ENCODE data around the gene CBX7.

The CBX7 gene

DNA sequence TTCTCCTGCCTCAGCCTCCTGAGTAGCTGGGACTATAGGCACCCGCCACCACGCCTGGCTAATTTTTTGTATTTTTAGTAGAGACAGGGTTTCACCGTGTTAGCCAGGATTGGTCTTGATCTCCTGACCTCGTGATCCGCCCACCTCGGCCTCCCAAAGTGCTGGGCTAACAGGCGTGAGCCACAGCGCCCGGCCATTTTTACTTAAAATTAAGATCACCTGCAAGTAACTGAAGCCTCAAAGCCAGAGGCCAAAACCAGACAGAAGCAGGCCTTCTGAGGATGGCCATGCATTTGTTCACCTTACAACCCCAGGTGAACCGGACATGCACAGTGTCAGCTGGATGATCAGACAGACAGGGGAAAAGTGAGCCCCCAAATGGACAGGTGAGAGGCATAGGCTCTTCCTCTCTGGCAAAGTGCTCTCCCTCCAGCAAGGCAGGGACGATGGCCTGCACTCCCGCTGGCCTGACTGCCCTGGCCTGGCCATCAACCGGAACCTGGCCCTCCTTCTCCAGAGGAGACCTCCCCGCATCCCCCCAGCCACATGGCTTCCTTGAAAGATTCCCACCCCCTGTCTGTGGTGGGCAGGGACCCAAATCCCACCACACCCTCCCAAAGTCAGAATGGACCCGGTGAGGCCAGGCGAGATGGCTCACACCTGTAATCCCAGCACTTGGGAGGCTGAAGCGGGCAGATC, 29.6 kb downstream of the CBX7 start:
- H3K4me3 ChIP-seq (ENCODE audit: low read depth, low read length), result no peak overlapping the region
- TF ChIP-seq CTCF (conservative IDR thresholded peaks at IDR 0.05; ENCODE audit: low read depth, low read length), result no peak
- no peak for DNase-seq (ENCODE audit: low read depth)

DNA sequence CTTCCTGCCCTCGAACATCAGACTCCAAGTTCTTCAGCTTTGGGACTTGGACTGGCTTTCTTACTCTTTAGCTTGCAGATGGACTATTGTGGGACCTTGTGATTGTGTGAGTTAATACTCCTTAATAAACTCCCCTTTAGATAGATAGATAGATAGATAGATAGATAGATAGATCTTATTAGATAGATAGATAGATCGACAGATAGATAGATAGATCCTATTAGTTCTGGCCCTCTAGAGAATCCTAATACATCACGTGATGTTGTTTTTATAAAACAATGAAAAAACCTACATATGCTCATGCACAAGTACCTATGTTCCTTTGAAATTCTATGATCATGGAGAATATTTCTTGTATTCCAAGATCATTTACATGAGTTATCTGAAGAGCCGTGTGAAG, 31.5 kb downstream of the CBX7 start:
- TF ChIP-seq CTCF (conservative IDR thresholded peaks at IDR 0.05; ENCODE audit: low read depth, low read length), result no peak
- no peak for DNase-seq (ENCODE audit: low read depth)
- no peak overlapping the region for H3K4me3 ChIP-seq (ENCODE audit: low read depth, low read length)

GRCh38 chr22:39117585-39118191, 34.8 kb downstream of the CBX7 start:
- peak; percentile 71 for DNase-seq (ENCODE audit: low read depth)
- no peak overlapping the region for H3K4me3 ChIP-seq (ENCODE audit: low read depth, low read length)
- peak; percentile 70 for TF ChIP-seq CTCF (conservative IDR thresholded peaks at IDR 0.05; ENCODE audit: low read depth, low read length)

DNA sequence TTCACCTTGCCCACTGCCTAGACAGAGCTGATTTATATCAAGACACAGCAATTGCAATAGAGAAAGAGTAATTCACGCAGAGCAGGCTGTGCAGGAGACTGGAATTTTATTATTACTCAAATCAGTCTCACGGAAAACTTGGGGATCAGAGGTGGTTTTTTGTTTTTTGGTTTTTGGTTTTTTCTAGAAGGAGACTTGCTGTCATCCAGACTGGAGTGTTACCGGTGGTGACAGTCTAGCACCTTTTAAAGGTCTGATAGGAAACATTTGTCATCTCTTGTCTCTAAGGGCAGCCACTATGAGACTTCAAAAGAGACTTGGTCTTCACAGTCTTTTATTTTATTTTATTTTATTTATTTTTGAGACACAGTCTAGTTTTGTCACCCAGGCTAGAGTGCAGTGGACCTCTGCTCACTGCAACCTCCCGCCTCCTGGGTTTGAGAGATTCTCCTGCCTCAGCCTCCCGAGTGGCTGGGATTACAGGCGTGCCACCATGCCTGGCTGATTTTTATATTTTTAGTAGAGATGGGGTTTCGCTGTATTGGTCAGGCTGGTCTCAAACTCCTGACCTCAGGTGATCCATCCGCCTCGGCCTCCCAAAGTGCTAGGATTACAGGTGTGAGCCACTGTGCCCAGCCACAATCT, 36.4 kb downstream of the CBX7 start:
- no peak for DNase-seq (ENCODE audit: low read depth)
- H3K4me3 ChIP-seq (ENCODE audit: low read depth, low read length), result no peak overlapping the region
- TF ChIP-seq CTCF (conservative IDR thresholded peaks at IDR 0.05; ENCODE audit: low read depth, low read length), result no peak

DNA sequence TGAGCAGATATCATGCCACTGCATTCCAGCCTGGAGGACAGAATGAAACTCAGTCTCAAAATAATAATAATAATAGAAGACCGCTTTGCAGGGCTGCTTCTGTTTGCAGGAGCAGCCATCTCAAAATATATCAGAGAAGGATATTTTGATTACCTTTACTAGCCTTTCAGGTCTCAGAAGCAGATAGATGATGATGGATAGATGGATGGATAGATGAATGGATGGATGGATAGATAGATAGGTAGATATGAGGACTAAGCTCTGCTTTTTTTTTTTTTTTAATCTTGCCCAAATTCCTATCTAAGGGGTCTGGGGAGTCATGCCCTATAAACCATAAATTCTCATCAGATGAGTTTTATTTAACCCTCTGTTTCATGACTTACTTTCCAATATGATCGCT, 36.9 kb downstream of the CBX7 start:
- no peak overlapping the region for H3K4me3 ChIP-seq (ENCODE audit: low read depth, low read length)
- no peak for TF ChIP-seq CTCF (conservative IDR thresholded peaks at IDR 0.05; ENCODE audit: low read depth, low read length)
- DNase-seq (ENCODE audit: low read depth), result no peak

DNA sequence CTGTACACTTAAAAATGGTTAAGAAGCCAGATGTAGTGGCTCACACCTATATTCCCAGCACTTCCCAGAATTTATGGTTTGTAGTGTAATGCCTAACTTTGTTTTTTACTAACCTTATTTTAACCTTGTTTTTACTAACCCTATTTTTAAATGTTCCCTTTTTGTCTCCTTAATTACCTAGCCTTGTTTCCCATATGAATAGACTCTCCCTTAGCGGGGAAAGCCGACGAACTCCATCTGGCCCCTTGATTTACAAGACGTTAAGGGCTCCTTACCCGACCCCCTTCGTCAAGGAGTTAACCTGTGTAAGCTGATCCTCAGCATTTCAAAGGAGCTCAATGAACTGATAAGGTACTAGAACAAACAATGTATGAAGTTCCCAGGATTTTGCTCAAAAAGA, 38.4 kb downstream of the CBX7 start:
- no peak for DNase-seq (ENCODE audit: low read depth)
- no peak for TF ChIP-seq CTCF (conservative IDR thresholded peaks at IDR 0.05; ENCODE audit: low read depth, low read length)
- no peak overlapping the region for H3K4me3 ChIP-seq (ENCODE audit: low read depth, low read length)
